ENCODE measurements around the gene GFRA4. TPM values are rescaled to one million over a fixed set of nuclear protein-coding genes. Genes with fewer than 3 reads are reported as not detected.

GFRA4 gene
- total and polyA plus RNA-seq, 7 experiments from 2014 or later: not detected

DNA sequence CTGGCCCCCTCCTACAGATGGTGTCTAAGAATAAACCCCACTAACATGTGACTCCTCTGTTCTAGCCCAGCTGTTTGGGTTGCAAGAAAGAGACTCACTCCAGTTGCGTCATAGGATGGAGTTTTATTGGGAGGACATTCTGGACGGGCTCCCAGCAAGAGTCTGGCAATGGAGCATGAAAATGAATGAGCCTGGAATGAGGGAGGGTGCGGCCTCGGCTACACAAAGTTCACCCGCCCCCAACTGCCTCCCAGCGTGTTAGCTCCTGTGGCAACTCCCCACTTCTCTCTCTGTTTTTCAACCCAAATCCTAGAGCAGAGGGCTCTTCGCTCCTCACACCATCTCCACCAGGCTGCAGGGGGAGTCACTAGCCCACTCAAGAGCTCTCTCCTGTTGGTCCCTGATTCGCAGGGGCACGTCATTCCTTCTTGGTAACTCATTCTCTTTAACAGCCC lies 23.7 kb upstream of the GFRA4 start:
- H3K27ac ChIP-seq (ENCODE audit: low read depth, low read length): no peak overlapping the region
- CTCF ChIA-PET: no interaction called here
- no peaks in the 10 kb centered on the region for H3K9me3 Mint-ChIP-seq

DNA sequence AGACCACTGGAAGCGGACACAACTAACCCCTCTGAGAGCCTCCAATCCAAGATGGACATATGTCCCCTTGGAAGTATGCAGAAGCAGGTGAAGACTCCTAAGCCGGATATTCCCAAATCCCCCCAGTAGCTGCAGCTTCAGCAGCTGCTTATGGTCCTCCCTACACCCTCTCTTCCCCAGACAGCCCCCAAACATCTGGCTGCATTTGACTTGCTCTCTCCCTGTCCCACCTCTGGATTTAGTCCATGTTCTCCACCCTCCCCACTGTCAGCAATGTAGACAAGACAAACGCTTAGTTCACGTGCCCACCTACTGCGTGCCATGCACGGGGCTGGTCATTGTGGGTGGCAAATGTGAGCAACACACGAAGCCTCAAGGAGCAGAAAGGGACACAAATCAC lies 23.2 kb upstream of the GFRA4 start:
- ChIA-PET POLR2A (no interaction called here), CTCF (no interaction called here)
- H3K9me3 Mint-ChIP-seq: no peaks in the 10 kb centered on the region
- no peaks in the 10 kb centered on the region for H3K4me1 ChIP-seq (ENCODE audit: control insufficient read depth in 2 of 2, insufficient read depth in 2 of 2, low read length in 2 of 2)
- peaks cover 0 to 3% (median 0%) of the 10 kb centered on the region in 7 donors for H3K4me1 Mint-ChIP-seq
- no peaks in the 10 kb centered on the region for H3K27me3 ChIP-seq (ENCODE audit: control insufficient read depth in 2 of 2, insufficient read depth in 2 of 2, low read length in 2 of 2)
- no peak overlapping the region for H3K4me3 Mint-ChIP-seq
- peaks cover 14 to 39% (median 32%) of the 10 kb centered on the region in 5 donors for H3K27me3 Mint-ChIP-seq
- ATAC-seq (no peak), DNase-seq (no peak)
- intact Hi-C loops (cut with micrococcal nuclease): no loop called here
- H3K27ac ChIP-seq (ENCODE audit: low read depth, low read length): no peak overlapping the region
- H3K27ac Mint-ChIP-seq: no peak overlapping the region
- no peaks in the 10 kb centered on the region for H3K9me3 ChIP-seq (ENCODE audit: control insufficient read depth in 2 of 3, low read length in 3 of 3)
- H3K36me3 ChIP-seq (ENCODE audit: control insufficient read depth in 2 of 3, insufficient read depth in 3 of 3, low read length in 3 of 3): no peaks in the 10 kb centered on the region
- no peak overlapping the region for H3K4me3 ChIP-seq (ENCODE audit: low read length)
- no peaks in the 10 kb centered on the region for H3K36me3 Mint-ChIP-seq

More for the DNA sequence above, 23.7 kb upstream of the GFRA4 start:
- Mint-ChIP-seq H3K4me3 (no peak overlapping the region), H3K27ac (no peak overlapping the region), H3K36me3 (no peaks in the 10 kb centered on the region), H3K27me3 (peaks cover 13 to 39% (median 30%) of the 10 kb centered on the region in 5 donors), H3K4me1 (peaks cover 0 to 3% (median 0%) of the 10 kb centered on the region in 7 donors)
- Histone ChIP-seq H3K9me3 (ENCODE audit: control insufficient read depth in 2 of 3, low read length in 3 of 3) (no peaks in the 10 kb centered on the region), H3K4me1 (ENCODE audit: control insufficient read depth in 2 of 2, insufficient read depth in 2 of 2, low read length in 2 of 2) (no peaks in the 10 kb centered on the region), H3K27me3 (ENCODE audit: control insufficient read depth in 2 of 2, insufficient read depth in 2 of 2, low read length in 2 of 2) (no peaks in the 10 kb centered on the region), H3K36me3 (ENCODE audit: control insufficient read depth in 2 of 3, insufficient read depth in 3 of 3, low read length in 3 of 3) (no peaks in the 10 kb centered on the region), H3K4me3 (ENCODE audit: low read length) (no peak overlapping the region)
- POLR2A ChIA-PET: no interaction called here
- DNase-seq (no peak), ATAC-seq (no peak)
- intact Hi-C loops (cut with micrococcal nuclease): no loop called here

DNA sequence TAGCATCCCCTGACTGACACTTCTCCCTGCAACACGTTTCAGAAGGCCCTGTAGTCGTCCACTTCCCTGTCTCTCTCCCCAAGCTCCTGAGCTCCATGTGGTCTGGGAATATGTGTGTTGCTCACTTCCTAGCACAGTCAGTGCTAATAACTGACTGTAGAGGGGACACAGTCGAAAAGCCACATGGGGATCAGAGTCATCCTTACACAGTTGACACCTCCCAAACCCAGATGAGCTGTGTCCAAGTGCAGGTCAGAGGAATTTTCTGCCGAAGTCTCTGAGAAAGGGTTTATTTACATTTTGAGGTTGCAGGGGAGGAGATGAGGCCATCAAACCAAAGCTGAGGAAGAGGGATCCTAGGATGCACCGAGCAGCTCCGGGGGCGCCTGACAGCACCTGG lies 22.1 kb upstream of the GFRA4 start:
- Histone ChIP-seq H3K9me3 (ENCODE audit: control insufficient read depth in 2 of 3, low read length in 3 of 3) (no peaks in the 10 kb centered on the region), H3K27me3 (ENCODE audit: control insufficient read depth in 2 of 2, insufficient read depth in 2 of 2, low read length in 2 of 2) (no peaks in the 10 kb centered on the region), H3K4me3 (ENCODE audit: low read length) (no peak overlapping the region), H3K36me3 (ENCODE audit: control insufficient read depth in 2 of 3, insufficient read depth in 3 of 3, low read length in 3 of 3) (no peaks in the 10 kb centered on the region), H3K4me1 (ENCODE audit: control insufficient read depth in 2 of 2, insufficient read depth in 2 of 2, low read length in 2 of 2) (no peaks in the 10 kb centered on the region), H3K27ac (ENCODE audit: low read depth, low read length) (no peak overlapping the region)
- Mint-ChIP-seq H3K4me1 (peaks cover 0 to 4% (median 0%) of the 10 kb centered on the region in 7 donors), H3K27ac (no peak overlapping the region), H3K9me3 (no peaks in the 10 kb centered on the region), H3K4me3 (no peak overlapping the region), H3K36me3 (no peaks in the 10 kb centered on the region), H3K27me3 (peaks cover 24 to 48% (median 40%) of the 10 kb centered on the region in 5 donors)
- no peak for ATAC-seq
- intact Hi-C loops (cut with micrococcal nuclease): no loop called here
- POLR2A ChIA-PET: no interaction called here
- CTCF ChIA-PET: interaction anchor here (1.0 kb wide), 1 partner anchor 9 kb away, joined by 4 read pairs; no protein-coding TSS in a partner anchor
- no peak for DNase-seq

DNA sequence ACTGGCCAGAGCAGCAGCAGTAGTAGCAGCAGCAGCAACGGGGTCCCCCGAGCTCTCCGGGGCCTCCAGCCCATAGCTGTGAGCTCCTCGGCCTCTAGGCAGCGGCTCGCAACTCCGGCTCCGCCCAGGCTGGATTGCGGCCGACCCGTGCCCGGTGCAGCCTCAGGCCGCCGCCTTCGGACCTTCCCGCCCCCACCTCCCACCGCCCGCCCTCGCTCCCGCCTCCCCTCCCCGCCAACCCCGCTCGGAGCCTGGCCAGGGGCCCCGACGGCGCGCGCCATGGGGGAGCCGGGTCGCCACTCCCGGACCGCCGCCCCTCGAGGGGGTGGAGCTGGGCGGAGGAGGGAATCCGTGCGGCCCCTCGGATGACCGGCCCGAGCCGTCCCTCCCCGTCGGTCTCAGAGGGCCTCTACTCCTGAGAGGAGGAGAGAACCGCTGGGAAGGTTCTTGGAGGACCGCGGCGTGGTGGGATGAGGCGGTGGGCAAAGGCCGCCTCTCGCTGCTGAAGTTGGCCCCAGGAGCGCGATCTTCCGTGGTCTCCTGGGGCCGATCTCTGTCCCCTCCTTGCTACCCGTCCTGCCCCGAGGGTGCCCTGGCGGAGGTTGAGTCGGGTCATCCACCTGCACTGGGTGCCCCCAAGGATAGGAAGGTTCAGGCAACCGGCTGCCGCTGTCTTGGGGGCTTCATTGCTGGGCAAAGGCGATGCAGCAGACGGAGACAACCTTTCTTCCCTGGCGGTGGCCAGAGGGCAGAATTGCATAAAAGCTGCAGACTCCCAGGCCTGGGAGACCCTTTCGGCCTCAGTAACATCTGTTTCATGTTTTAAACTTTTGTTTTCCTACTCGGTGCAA lies 19.0 kb upstream of the GFRA4 start, which contains the start of gene ADAM33:
TSS of gene ADAM33 (minus strand) at position 80 of the 851 bp plus-strand sequence. CDS start at position 74, 6 bp downstream.
- Mint-ChIP-seq H3K4me1 (peaks cover 0 to 4% (median 0%) of the 10 kb centered on the region in 7 donors), H3K36me3 (no peaks in the 10 kb centered on the region), H3K27ac (no peak within 1 kb of the TSS), H3K27me3 (peaks cover 39 to 67% (median 62%) of the 10 kb centered on the region in 5 donors), H3K4me3 (peak within 1 kb of the TSS in 3 of 10 donors; percentile 15 to 34 (median 27)), H3K9me3 (no peaks in the 10 kb centered on the region)
- Histone ChIP-seq H3K27ac (ENCODE audit: low read depth, low read length) (no peak within 1 kb of the TSS), H3K4me1 (ENCODE audit: control insufficient read depth in 2 of 2, insufficient read depth in 2 of 2, low read length in 2 of 2) (no peaks in the 10 kb centered on the region), H3K4me3 (ENCODE audit: low read length) (no peak within 1 kb of the TSS), H3K9me3 (ENCODE audit: control insufficient read depth in 2 of 3, low read length in 3 of 3) (no peaks in the 10 kb centered on the region), H3K36me3 (ENCODE audit: control insufficient read depth in 2 of 3, insufficient read depth in 3 of 3, low read length in 3 of 3) (no peaks in the 10 kb centered on the region), H3K27me3 (ENCODE audit: control insufficient read depth in 2 of 2, insufficient read depth in 2 of 2, low read length in 2 of 2) (no peaks in the 10 kb centered on the region)
- intact Hi-C loops (cut with micrococcal nuclease): no loop called here
- ATAC-seq: no peak
- CTCF ChIA-PET: no interaction called here
- POLR2A ChIA-PET: no interaction called here
- DNase-seq: no peak

DNA sequence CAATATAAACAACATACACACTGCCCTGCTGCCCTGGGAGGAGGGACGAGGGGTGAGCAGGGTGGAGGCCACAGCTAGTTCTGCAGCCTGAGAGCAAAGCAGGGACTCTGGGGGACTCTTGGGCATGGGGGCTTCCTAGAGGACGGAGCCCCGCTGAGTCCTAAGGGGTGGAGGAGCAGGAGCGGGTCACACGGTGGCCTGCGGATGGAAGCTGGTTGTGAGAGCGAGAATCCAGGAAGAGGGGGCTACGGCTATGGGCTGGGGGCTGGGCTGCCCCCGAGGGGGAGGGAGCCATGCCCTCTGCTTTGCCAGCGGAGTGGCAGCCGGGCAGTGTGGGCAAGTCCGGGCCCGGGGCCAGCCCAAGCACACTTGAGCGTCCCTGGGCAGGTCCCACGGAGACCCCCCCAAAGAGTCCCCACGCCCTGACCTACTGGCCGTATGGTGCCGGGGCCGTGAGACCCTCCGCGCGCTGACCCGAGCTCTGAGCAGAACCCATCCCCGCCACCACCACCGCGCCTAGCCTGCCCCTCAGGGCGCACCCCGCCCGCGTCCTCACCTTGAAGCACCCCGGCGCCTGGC lies 18.2 kb upstream of the GFRA4 start:
- Mint-ChIP-seq H3K9me3 (no peaks in the 10 kb centered on the region), H3K4me3 (peak overlapping the region in 2 of 10 donors; percentile 15 to 27), H3K4me1 (peaks cover 0 to 7% (median 4%) of the 10 kb centered on the region in 7 donors), H3K27me3 (peaks cover 39 to 68% (median 61%) of the 10 kb centered on the region in 5 donors), H3K36me3 (no peaks in the 10 kb centered on the region), H3K27ac (no peak overlapping the region)
- ChIA-PET POLR2A (no interaction called here), CTCF (no interaction called here)
- Histone ChIP-seq H3K27ac (ENCODE audit: low read depth, low read length) (no peak overlapping the region), H3K9me3 (ENCODE audit: control insufficient read depth in 2 of 3, low read length in 3 of 3) (no peaks in the 10 kb centered on the region), H3K4me3 (ENCODE audit: low read length) (no peak overlapping the region), H3K36me3 (ENCODE audit: control insufficient read depth in 2 of 3, insufficient read depth in 3 of 3, low read length in 3 of 3) (no peaks in the 10 kb centered on the region), H3K4me1 (ENCODE audit: control insufficient read depth in 2 of 2, insufficient read depth in 2 of 2, low read length in 2 of 2) (no peaks in the 10 kb centered on the region), H3K27me3 (ENCODE audit: control insufficient read depth in 2 of 2, insufficient read depth in 2 of 2, low read length in 2 of 2) (no peaks in the 10 kb centered on the region)
- DNase-seq (no peak), ATAC-seq (no peak)
- intact Hi-C loops (cut with micrococcal nuclease): no loop called here

DNA sequence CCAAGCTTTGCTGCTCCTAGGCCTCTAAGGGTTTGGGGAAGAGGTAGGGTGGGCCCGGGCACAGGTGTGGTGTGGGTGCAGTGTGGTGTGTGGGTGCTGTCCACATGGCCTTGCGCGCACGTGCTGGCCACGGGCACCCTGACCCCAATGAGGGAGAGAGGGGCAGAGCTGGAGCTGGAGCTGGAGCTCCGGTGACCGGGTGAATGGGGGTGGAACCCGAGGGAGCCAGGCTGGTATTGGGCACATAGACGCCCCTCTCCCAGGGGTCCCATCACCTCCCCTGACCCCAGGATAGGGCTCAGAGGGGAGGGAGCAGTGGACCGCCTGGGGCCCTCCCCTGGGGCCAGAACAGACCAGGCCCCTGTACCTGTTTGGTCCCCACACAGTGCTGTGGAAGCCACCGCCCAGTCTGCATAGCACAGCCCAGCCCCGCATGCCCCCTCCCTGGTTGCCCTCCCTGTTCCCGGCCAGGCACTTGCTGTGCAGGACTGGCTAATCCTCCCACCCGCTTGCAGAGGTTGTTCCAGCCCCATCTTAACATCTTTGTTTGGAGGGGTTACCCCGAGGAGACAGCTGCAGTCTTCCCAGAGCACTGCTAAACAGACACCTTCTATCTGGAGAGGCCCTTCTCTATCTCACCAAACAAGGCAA lies 17.6 kb upstream of the GFRA4 start:
- no peaks in the 10 kb centered on the region for H3K36me3 Mint-ChIP-seq
- no peak for DNase-seq
- H3K4me1 Mint-ChIP-seq: peaks cover 0 to 7% (median 4%) of the 10 kb centered on the region in 7 donors
- Histone ChIP-seq H3K27me3 (ENCODE audit: control insufficient read depth in 2 of 2, insufficient read depth in 2 of 2, low read length in 2 of 2) (no peaks in the 10 kb centered on the region), H3K4me1 (ENCODE audit: control insufficient read depth in 2 of 2, insufficient read depth in 2 of 2, low read length in 2 of 2) (no peaks in the 10 kb centered on the region), H3K27ac (ENCODE audit: low read depth, low read length) (no peak overlapping the region), H3K36me3 (ENCODE audit: control insufficient read depth in 2 of 3, insufficient read depth in 3 of 3, low read length in 3 of 3) (no peaks in the 10 kb centered on the region), H3K9me3 (ENCODE audit: control insufficient read depth in 2 of 3, low read length in 3 of 3) (no peaks in the 10 kb centered on the region), H3K4me3 (ENCODE audit: low read length) (no peak overlapping the region)
- no peak for ATAC-seq
- no peaks in the 10 kb centered on the region for H3K9me3 Mint-ChIP-seq
- peak overlapping the region in 2 of 10 donors; percentile 15 to 27 for H3K4me3 Mint-ChIP-seq
- CTCF ChIA-PET: interaction anchor here (1.2 kb wide), 1 partner anchor 87 kb away, joined by 4 read pairs; no protein-coding TSS in a partner anchor
- no peak overlapping the region for H3K27ac Mint-ChIP-seq
- POLR2A ChIA-PET: no interaction called here
- intact Hi-C loops (cut with micrococcal nuclease): no loop called here
- peaks cover 39 to 68% (median 60%) of the 10 kb centered on the region in 5 donors for H3K27me3 Mint-ChIP-seq
